ENCODE measurements around the gene NHSL1.

GRCh38 chr6:138539876-138540275 is 40.6 kb upstream of the NHSL1 start:
- no peak for TF ChIP-seq POLR2A (IDR thresholded peaks at IDR 0.05)
- no peak for TF ChIP-seq CTCF (IDR thresholded peaks at IDR 0.05)
- TF ChIP-seq EP300 (IDR thresholded peaks at IDR 0.05), result no peak

Measured in ovary (tissue), 3 donors.